HG02798 (cell line): ENCODE data around the gene SHISAL1.
"Not testable (repeated sequence)": the region's sequence is repeated elsewhere in the genome, so short reads cannot be mapped to it uniquely, and the experiment has no call there.

Experiments used
- ATAC-seq: cut with Tn5 transposase; IDR thresholded peaks from one replicate; pipeline ENCODE4 v1.9.1; 2021; ENCODE audit warnings: mild to moderate bottlenecking; ENCODE audit not compliant: unreplicated experiment, poor library complexity

The SHISAL1 gene

DNA sequence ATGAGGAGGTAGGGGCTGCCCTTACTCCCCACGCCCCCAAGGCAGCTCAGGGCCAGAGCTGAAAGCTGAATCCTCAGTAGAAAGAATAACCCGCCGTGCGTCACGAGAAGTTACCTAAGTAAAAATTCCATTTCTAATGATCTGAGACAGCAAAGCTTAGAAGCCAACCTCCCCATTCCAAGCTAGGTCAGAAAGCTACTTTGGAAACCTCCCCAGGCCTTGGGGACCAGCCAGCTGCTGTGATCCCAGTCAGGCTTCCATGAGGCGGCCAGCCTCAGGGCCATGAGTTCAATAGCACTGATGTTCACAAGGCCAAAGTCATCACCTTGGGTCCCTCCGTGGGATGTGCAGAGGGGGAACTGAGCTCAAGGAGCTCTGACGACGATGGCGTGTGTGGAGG lies 6.9 kb downstream of the SHISAL1 start:
- ATAC-seq, result no peak

DNA sequence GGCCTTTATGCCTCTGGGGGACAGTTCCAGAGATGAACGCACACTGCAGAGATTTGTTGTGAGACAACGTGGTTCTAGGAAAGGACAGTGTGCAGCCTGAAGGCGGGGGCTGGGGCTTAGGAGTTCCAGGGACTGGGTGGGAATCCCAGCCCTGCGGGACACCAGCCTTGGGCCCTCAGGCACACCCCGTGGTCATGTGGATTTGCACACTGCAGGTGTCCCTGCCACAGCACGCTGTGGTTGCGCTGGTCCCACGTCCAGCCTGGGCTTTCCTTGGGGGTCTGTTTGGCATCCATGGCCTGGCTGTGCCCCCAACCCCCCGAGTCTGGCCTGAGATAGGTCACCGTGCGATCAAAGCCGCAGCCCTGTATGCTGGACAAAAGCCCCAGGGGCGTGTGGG lies 7.3 kb downstream of the SHISAL1 start:
- no peak for ATAC-seq

DNA sequence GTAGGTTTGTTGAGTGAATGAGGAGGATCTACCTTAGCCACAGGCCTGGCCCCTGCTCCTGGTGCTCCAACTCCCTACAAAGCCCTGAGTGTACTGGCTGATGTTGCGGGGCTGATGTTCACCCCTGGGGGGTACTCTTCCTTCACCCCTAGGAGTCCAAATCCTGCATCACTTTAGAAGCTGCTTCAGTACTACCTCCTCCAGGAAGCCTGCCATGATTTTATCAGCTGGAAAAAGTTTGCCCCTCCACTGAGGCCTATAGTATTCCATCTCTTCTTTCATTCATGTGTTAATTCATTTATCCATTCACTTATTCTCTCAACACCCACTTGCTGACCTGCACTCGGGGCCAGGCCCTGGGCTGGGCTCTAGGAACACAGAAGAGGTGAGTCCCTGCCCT lies 7.8 kb downstream of the SHISAL1 start:
- ATAC-seq, result no peak

DNA sequence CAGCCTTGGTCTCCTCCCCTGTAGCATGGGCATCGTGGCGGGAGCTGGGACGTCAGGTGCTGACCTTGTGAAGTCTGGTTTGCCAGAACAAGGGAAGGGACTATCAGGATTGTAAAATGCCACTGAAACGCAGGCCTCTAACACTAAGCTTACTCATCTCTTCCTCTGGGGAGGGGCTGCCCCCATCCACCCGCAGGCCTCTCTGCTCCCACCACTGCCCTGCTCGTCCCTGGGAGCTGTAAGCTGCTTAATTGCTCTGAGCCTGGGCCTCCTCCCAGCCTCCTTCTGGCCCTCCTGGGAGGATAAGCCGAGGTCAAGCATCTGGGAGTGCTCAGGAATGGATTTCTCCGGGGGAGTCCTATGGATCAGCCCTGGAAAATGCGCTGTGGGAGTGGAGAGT lies 8.4 kb downstream of the SHISAL1 start:
- ATAC-seq, result no peak

DNA sequence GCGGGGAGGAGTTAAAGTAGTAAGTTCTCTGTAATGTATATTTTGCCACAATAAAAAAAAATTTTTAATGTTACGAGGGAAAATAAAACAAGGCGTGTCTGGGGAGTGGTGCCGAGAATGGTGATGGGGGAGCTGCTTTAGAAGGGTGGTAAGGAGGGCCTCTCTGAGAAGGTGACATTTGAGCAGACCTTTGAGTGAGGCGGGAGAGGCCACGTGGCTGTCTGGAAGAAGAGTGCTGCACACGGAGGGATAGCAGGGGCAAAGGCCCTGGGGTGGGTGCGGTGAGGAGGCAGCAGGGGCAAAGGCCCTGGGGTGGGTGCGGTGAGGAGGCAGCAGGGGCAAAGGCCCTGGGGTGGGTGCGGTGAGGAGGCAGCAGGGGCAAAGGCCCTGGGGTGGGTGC lies 10.4 kb downstream of the SHISAL1 start:
- ATAC-seq, result not testable (repeated sequence)

DNA sequence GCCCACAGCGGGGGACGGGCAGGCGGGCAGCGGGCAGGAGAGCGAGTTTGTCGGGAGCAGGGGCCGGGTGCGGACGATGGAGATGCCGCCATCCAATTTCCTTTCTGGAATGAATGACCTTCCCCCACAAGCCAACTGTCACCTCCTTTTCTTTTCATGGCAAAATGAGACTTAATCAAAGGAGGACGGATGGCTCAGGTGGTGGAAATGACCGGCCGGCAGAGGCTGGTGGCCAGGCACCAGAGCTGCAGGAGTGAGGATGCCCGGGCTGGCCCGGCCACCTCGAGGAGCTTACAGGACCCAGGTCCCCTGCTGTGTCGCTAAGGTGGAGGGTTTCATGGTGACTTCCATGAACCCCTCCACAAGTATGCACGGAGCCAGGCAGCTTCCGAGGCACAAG lies 11.7 kb downstream of the SHISAL1 start:
- ATAC-seq, result no peak

DNA sequence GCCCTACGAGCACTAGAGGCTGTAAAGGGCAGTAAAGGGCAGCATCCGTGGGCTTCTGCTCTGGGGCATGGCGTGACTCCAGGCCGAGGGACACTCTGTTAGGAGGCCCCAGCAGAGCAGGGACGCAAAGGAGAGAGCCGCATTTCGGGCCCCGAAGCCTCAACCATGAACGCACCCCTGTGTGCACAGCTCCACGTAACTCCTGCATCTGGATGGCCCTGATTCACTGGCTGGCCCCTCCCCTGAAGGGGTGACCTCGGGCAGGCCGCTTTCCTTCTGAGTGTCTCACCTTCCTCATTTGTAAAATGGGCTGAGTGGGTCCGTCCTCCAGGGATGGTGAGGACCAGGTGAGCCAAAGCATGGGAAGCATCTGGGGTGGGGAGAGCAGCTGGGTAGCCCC lies 13.6 kb downstream of the SHISAL1 start:
- no peak for ATAC-seq

DNA sequence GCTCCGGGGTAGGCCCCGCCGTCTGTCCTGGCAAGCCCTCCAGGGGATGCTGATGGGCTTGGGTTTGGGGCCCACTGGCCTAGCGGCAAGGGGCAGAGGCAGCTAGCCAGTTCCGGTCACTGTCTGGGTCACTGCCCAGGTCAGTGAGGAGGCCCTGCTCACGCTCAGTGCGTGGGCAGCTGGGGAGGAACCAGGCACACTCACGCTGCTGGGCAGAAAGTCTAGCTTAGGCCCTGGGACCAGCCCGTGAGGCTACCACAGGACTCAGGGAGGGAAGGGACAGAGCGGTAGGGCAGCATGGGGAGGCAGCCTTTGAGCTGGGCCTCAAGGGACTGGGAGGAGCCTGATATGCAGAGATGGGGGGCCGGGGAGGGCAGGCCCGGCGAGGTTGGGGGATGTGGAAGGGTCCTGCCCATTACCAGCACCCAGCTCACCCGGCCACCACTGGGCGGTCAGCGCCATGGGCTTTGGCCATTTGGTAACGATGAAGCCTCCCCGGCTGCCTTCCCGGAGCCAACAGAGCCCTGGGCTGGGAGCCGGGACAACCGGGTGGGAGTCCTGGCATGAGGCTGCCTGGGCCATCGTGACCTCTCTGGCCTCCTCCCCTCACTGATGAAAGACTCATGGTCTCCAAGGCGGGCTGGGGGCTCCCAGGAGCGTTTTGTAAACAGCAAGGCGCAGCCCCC lies 14.2 kb downstream of the SHISAL1 start:
- no peak for ATAC-seq

DNA sequence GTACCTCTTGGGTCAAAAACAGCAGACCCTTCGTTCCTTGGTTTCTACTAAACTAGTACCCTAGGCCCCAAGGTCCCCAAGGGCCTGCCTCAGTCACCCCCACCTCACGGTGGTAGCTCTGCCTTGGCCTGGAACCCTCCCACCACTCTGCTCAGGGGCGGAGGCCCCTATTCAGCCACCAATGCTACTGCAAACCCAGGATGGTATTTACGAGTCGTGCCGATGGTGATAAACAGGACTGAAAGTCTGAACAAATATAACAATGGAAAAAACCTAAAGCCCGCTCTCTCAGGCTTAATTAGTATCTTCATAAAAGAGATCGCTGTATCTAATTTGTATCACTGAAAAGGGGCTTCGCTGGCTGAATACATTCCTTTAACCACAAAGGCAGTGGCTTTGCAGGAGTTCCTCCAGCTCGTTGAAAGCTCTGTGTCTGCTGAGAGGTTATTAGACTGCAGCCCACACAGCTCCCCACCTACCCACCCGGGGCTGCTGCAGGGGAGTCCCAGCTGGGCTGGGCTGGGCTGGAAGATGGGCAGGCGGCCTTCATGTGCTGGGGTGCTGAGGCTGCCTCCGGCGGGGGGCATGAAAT lies 15.2 kb downstream of the SHISAL1 start:
- no peak for ATAC-seq

DNA sequence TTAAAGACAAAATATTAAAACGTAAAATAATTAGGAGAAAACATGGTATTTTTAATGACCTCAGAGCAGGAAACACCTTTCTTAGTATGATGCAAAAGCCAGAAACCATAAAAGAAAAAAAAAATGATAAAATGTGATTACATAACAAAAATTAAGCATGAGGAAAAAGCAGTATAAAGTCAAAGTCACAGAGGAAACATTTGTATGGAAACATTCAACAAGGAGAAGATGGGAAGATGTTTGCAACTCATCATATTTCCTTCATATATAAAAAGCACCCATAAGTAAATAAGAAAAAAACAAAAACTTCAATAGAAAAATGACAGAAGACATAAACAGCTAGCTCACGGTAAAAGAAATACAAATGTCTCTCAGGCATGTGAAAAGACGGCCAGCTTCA lies 17.3 kb downstream of the SHISAL1 start:
- no peak for ATAC-seq

DNA sequence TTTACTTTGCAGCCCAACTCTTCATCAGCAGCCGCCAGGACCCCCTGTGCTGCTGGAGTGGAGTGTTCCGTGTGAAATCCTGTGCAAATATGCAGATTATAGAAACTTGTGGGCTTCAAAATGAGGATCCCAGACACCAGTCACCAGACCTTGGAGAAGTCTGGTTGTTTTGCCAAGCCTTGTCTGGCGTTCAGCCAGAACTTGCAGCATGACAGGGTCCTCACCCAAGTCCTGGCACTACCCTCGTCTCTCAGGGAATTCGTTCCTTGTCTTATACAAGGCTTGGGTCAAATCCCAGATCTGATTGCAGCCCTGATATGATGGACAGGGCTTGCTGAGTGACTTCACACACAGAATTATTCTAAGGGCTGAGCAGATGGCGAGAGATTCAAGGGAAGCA lies 18.9 kb downstream of the SHISAL1 start:
- ATAC-seq, result no peak

DNA sequence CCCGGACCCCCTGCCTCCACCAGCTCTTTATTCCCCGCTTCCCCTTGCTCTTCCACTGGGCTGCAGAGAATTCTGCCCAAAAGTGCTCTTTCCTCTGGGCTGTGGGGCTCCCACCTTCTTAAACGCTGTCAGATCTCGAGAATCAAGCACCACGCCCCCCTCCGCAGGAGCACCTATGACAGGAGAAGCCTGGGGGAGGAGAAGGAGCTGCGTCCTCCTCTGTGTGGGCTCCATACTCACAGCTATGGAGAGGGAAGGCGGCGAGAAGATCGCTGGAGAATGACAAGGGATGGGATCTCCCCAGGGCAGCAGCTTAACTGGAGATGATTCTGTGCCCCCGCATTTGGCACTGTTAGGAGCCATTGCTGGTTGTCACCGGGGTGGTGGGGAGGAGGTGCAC lies 19.7 kb downstream of the SHISAL1 start:
- no peak for ATAC-seq

DNA sequence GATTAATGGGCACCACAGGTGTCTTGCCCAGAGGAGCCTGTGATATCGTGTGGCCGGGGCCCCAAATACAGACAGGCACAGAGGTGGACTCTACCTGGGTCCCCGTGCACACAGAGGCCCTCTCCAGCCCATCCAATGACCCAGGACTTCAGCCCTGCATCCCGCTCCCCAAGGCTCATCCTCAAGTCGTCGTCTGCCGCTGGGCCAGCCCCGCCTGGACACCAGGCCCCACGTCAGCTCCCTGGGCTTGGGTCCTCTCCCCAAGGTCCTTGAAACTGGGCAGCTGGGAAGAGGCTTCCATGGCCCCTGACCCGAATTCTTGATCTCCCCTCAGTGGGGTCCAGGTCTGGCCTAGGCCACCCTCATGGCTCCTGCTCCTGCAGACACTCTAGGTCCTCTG lies 20.2 kb downstream of the SHISAL1 start:
- no peak for ATAC-seq

DNA sequence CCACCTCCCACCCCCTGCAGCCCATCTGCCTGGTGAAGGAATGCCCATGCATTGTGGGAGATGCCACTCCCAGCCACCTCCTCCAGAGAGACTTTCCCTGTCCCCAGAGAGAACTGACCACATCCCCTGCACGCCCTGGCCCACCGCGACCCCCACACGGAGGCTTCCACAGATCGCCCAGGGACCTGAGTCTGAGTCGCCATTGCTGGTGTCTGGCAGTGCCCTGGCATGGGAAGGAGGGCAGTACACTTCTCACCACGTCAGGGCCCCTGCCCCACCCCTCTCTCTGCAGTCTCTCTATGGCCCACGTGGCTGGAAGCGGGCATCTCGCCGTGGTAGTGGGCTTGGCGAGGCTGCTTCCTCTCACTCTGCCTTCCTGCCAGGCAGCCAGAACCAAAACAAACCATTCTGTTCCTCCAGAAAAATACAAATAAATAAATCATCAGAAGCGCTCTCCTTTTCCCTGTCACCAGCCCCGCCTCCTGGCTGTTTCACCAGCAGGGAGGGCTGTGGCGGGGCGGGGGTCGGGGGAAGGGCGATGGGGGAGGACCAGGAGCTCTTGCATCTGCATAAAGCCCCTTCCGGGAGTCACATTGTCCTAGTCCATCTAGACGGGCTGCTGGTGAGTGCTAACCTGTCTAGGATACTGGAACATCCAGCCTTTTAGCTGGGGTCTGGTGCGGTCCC lies 20.9 kb downstream of the SHISAL1 start:
- no peak for ATAC-seq

DNA sequence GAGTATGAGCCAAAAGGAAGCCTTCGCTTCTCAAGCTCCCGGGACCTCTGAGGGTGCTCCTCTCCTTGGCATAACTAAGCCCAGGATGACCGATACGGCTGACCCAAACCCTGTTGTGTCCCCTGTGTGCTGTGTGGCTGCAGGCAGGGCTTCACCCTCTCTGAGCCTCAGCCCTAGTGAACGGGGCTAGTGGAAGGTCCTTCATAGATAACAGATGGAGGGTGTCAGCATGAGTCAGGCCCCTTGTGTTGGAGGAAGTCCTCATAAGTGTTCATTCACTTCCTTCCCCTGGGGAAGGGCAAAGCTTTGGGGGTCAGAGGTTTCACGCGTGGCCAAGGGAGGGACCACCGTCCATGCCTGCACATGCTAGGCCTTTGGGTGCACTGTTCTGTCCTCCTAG lies 21.5 kb downstream of the SHISAL1 start:
- no peak for ATAC-seq

DNA sequence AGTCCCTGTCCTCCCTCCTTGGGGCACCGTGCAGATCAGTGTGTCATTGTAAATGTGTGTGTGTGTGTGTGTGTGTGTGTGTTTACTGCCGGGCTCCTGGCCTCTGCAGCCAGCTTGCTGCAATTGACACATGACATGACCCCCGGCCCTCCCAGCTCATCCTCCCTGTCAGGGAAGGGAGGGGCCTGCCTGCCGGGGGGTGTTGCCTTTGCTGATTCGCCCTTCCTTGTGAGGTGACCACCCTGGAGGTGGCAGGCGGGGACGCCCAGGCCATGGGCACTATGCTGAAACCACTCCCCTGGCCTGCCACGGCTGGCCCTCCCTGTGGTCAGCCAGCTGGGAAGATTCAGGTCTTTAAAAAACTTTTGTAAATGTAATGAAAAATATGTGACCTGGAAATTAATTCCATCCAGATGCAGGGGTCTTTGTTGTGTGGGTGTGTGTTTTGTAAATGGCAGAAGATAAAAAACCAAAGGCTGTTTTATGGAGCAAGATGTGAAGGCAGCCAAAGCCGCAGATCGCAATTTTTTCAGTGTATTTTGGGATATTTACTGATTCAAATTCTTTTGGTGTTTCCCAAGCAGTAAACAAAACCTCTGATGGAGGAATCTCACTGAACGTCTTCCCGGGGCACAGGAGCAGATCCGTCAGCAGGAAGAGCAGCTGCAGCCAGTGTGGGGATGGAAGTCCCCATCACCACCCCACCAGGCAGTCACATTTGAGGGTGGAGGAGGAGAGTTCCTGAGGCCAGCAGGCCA lies 23.2 kb downstream of the SHISAL1 start:
- ATAC-seq, result no peak

DNA sequence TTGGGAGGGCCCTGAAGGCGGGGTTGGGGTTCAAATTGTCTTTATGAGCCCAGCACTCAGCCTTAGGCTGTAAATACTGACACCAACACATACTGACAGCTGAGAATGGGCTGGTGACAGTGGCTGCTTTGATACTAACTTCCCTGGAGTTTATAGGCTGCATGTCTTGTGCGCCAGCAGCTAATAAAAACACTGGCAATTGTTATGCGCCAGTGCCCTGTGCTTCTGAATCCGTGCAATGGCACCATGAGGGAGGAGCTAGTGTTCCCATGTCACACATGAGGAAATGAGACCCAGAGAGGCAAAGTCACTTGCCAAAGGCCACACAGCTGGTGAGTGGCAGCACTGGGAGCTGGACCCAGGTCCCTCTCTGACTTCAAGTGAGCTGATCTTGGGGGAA lies 23.8 kb downstream of the SHISAL1 start:
- ATAC-seq, result no peak

DNA sequence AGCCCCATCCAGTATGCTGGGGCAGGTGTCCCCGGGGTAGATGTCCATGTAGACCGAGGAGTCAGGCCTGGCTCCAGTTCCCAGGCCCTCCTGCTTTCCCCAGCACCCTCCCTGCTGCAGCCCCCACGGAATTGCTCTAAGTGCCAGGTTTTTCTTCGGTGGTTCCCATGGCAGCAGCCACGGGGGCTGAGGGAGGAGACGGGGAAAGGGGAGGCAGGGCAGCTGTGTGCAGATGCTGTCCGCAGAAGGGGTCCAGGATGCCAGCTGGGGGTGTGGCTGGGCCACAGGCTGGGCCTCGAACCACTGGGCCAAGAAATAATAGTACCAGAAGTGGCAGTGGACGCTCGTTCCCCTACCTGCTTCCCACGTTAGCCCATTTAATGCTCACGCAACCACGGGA lies 25.0 kb downstream of the SHISAL1 start:
- no peak for ATAC-seq

DNA sequence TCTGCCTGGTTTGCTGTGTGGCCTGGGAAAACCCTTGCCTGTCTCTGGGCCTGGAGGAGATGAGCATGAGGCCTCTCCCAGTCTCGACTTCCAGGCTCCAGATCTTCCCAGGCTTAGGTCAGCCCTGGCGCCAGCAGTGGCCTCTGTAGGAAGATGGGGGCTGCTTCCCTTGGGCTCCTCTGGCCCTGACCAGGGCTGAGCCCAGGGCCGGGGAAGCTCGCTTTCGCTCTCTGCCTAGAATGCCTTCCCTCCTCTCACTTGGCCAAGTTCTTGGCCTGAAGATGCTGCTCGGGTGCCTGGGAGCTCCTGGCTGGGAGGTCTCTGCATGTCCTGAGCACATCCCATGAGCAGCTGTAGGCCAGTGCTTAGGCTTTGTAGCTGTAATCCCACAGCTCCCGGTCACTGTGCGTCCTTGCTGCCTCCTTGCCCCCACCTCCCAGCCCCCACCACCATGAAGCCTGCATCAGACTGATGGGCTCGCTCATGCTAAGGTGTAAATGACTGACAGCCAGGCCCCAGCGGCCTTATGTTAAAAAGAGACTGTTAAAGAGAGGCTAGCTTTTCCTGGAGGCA lies 25.5 kb downstream of the SHISAL1 start:
- no peak for ATAC-seq

DNA sequence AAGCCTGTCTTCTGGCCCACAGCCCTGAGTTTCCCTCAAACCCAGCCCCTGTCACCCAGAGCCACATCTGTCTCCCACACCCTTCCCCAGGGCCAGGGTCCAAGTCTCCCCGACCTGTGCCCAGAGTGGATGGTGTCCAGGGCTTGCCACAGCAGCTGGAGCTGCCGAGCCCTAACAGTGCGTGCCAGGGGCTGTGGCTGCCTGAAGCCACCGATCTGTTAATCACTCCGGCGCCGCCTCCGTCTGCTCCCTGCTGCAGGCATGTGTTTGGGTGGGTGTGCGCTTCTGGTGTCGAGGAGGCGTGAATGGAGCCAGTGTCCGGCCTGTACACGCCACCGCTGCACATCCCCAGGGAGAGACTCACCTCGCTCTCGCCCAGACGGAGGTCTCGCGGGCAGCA lies 26.1 kb downstream of the SHISAL1 start:
- no peak for ATAC-seq

DNA sequence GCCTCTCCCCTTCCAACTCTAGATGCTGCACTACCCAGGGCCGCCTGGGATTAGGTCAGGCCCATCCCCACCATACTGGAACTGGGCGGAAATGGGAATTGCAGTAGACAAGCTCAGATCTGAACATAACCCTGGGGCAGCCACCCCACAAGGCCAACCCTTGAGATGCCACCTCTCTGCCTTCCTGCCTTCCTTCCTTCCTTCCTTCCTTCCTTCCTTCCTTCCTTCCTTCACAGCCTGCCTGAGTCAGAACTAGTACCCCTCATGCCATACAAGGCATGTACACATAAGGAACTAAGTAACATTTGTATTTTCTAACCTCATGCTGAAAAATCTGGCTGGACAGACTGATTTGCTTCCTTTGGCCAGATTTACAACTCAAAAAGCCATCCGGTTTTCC lies 28.0 kb downstream of the SHISAL1 start:
- ATAC-seq, result no peak
